Calu3 (cell line): Measurements from ENCODE around the gene HNRNPH2. TPM values are rescaled to one million over a fixed set of nuclear protein-coding genes. Genes with fewer than 3 reads are reported as not detected.

Experiments
- BruUV-seq: library from RNA; stranded (reverse); fragments of 400-500 nt; replicated peaks from 2 replicates; lab custom pipeline; 2021; lab: Mats Ljungman, UMichigan
- CTCF ChIA-PET: fragments of 300-600 bp; sonication (Branson Sonifier 250); formaldehyde crosslinking; loops from one replicate; lab custom pipeline; 2022; ENCODE audit warnings: antibody characterized with exemption; lab: Charles Lee
- DNase-seq: peaks from one replicate; pipeline ENCODE4 v3.0.0; 2022
- H3K27ac Mint-ChIP-seq: one replicate; pipeline ENCODE4 v1.8.0; 2022; ENCODE audit warnings: mixed read lengths; ENCODE audit not compliant: unreplicated experiment
- H3K27me3 Mint-ChIP-seq: one replicate; pipeline ENCODE4 v1.8.0; 2022; ENCODE audit warnings: mixed read lengths; ENCODE audit not compliant: unreplicated experiment
- H3K36me3 Mint-ChIP-seq: one replicate; pipeline ENCODE4 v1.8.0; 2022; ENCODE audit warnings: mild to moderate bottlenecking, moderate library complexity, mixed read lengths; ENCODE audit not compliant: insufficient read depth, unreplicated experiment
- H3K4me1 Mint-ChIP-seq: one replicate; pipeline ENCODE4 v1.8.0; 2022; ENCODE audit warnings: mild to moderate bottlenecking, low read depth, mixed read lengths; ENCODE audit not compliant: unreplicated experiment
- H3K4me3 Mint-ChIP-seq: one replicate; pipeline ENCODE4 v1.8.0; 2022; ENCODE audit warnings: mild to moderate bottlenecking, low read depth, moderate library complexity, mixed read lengths; ENCODE audit not compliant: unreplicated experiment
- H3K9me3 Mint-ChIP-seq: one replicate; pipeline ENCODE4 v1.8.0; 2022; ENCODE audit warnings: low read depth, mixed read lengths; ENCODE audit not compliant: unreplicated experiment
- CTCF ChIP-seq: fragments of 200-600 bp; IDR thresholded peaks from one replicate; pipeline ENCODE4 v1.8.0; 2022; ENCODE audit warnings: antibody characterized with exemption; ENCODE audit not compliant: unreplicated experiment
- intact Hi-C: fragments of 100-400 bp; cut with micrococcal nuclease; formaldehyde crosslinking; loops from one replicate; pipeline ENCODE4 v1.10.0; 2022; ENCODE audit not compliant: unreplicated experiment
- total RNA-seq: library from RNA; stranded (reverse); gene quantifications from 2 replicates; pipeline ENCODE4 v1.2.3, GENCODE V29; 2022

The HNRNPH2 gene
- total RNA-seq, 1 experiment from 2014 or later, result 71.8 TPM

GRCh38 chrX:101419489-101419888 lies 11.5 kb downstream of the HNRNPH2 start:
- H3K27me3 Mint-ChIP-seq, result peaks cover 21% of the 10 kb centered on the region
- H3K4me1 Mint-ChIP-seq, result peaks cover 8% of the 10 kb centered on the region
- no peak overlapping the region for H3K4me3 Mint-ChIP-seq
- CTCF ChIA-PET, result interaction anchor here (0.7 kb wide), 1 partner anchor 9 kb away, joined by 6 read pairs; no protein-coding TSS in a partner anchor
- intact Hi-C loops, result loop anchor here (10.0 kb wide), 1 partner anchor 175 kb away; no protein-coding TSS in a partner anchor
- H3K27ac Mint-ChIP-seq, result no peak overlapping the region
- BruUV-seq, result TSS peak; percentile 28
- no peak for DNase-seq
- H3K36me3 Mint-ChIP-seq, result peaks cover 9% of the 10 kb centered on the region
- no peak for TF ChIP-seq CTCF
- H3K9me3 Mint-ChIP-seq, result no peaks in the 10 kb centered on the region

GRCh38 chrX:101427954-101428353 lies 19.9 kb downstream of the HNRNPH2 start:
- no peak for DNase-seq
- Mint-ChIP-seq H3K9me3 (no peaks in the 10 kb centered on the region), H3K4me1 (no peaks in the 10 kb centered on the region), H3K27ac (no peak overlapping the region), H3K4me3 (no peak overlapping the region), H3K36me3 (no peaks in the 10 kb centered on the region), H3K27me3 (no peaks in the 10 kb centered on the region)
- intact Hi-C loops, result no loop called here
- CTCF ChIA-PET, result no interaction called here
- TF ChIP-seq CTCF, result no peak
- BruUV-seq, result no TSS peak

- no peak for TF ChIP-seq CTCF
- Mint-ChIP-seq H3K4me1 (no peaks in the 10 kb centered on the region), H3K27ac (no peak overlapping the region), H3K9me3 (no peaks in the 10 kb centered on the region), H3K36me3 (no peaks in the 10 kb centered on the region), H3K27me3 (no peaks in the 10 kb centered on the region), H3K4me3 (no peak overlapping the region)
- no TSS peak for BruUV-seq
- intact Hi-C loops, result no loop called here
- DNase-seq, result no peak
- CTCF ChIA-PET, result interaction anchor here (0.5 kb wide), 1 partner anchor 11 kb away, joined by 3 read pairs; no protein-coding TSS in a partner anchor
Measured at GRCh38 chrX:101429934-101430333, 21.9 kb downstream of the HNRNPH2 start.

DNA sequence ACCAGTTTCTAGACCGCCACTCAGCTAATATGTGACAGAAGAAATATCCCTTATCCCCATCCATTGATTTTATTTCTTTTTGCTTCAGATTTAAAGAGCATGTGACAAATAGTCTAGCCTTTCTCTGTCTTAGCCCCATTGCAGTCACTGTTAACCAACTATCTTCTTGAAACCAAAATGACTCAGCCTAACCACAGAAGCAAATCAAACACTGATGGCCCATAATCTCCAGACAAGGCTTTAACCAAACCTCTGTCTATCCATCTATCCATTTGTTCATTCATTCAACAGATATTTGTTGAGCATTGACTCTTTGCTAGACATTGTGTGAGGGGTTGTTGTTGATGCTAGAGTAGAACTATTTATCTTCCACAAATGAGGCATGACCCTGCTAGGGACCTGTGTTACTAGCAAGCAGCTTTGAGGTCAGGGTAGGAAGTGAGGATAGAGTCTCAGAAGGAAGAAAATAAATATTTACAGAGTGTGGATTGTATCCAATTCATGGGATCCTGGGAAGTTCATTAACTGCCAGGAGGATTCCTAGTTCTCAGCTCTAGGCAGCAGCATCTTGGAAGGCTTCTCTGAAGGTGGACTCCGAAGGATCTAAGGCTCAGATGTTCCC lies 22.5 kb downstream of the HNRNPH2 start:
- no peak overlapping the region for H3K27ac Mint-ChIP-seq

More for the DNA sequence above, 22.5 kb downstream of the HNRNPH2 start:
- no peak for DNase-seq
- Mint-ChIP-seq H3K36me3 (no peaks in the 10 kb centered on the region), H3K27me3 (no peaks in the 10 kb centered on the region), H3K9me3 (no peaks in the 10 kb centered on the region), H3K4me3 (no peak overlapping the region), H3K4me1 (no peaks in the 10 kb centered on the region)
- TF ChIP-seq CTCF, result no peak
- no TSS peak for BruUV-seq
- CTCF ChIA-PET, result interaction anchor here (0.5 kb wide), 1 partner anchor 12 kb away, joined by 3 read pairs; no protein-coding TSS in a partner anchor
- intact Hi-C loops, result no loop called here
